Transverse colon (tissue), 4 donors: Measurements from ENCODE around the gene RAPH1. TPM values are rescaled to one million over a fixed set of nuclear protein-coding genes. Genes with fewer than 3 reads are reported as not detected.

Experiments
- DNase-seq: peaks from one replicate; pipeline ENCODE4 v3.0.0-alpha.2; 2019
- H3K27ac ChIP-seq, 4 donors: fragments of 200-600 bp; sonication (generic); 2 replicates each; pipeline ENCODE4 v1.5.1; 2016 to 2018; ENCODE audit warnings: inconsistent platforms in 4 of 4
- H3K27me3 ChIP-seq: fragments of 200-600 bp; sonication (generic); 2 replicates; pipeline ENCODE4 v1.5.1; 2017; ENCODE audit warnings: inconsistent platforms
- H3K36me3 ChIP-seq, 4 donors: fragments of 200-600 bp; sonication (generic); 2 replicates each; pipeline ENCODE4 v1.5.1; 2017 to 2019; ENCODE audit warnings: inconsistent platforms in 4 of 4
- H3K4me1 ChIP-seq, 4 donors: fragments of 200-600 bp; sonication (generic); 2 replicates each; pipeline ENCODE4 v1.5.1; 2017 to 2020; ENCODE audit warnings: inconsistent platforms in 4 of 4
- H3K4me3 ChIP-seq, 4 donors: fragments of 200-600 bp; sonication (generic); 1 replicate in 1 of 4; 2 replicates in 3 of 4; pipeline versions ENCODE4 v1.5.1 to v1.6.1; 2017 to 2019; ENCODE audit warnings: inconsistent platforms in 4 of 4
- H3K9me3 ChIP-seq, 2 donors: fragments of 200-600 bp; sonication (generic); 2 replicates each; pipeline ENCODE4 v1.5.1; 2017 to 2019; ENCODE audit warnings: inconsistent platforms in 2 of 2
- EP300 ChIP-seq: sonication (generic); formaldehyde crosslinking; IDR thresholded peaks from one replicate; pipeline ENCODE4 v1.6.1; 2017; ENCODE audit warnings: antibody characterized with exemption, low read depth
- POLR2A ChIP-seq: fragments of 450-650 bp; IDR thresholded peaks from one replicate; pipeline ENCODE4 v1.6.1; 2016; ENCODE audit warnings: antibody characterized with exemption, mild to moderate bottlenecking, moderate library complexity
- POLR2AphosphoS5 ChIP-seq, 3 donors: sonication (generic); formaldehyde crosslinking; IDR thresholded peaks; one replicate each; pipeline ENCODE4 v1.6.1; 2016; ENCODE audit warnings: antibody characterized with exemption in 3 of 3
- WGBS, 2 donors: methylation state at CpG; one replicate each; pipeline ENCODE4 v1.1.5; 2018; ENCODE audit warnings: low coverage in 1 of 2; 5-methylcytosine and 5-hydroxymethylcytosine counted together
- in situ Hi-C, 4 donors: fragments of 200-750 bp; cut with MboI; loops; one replicate each; pipeline versions ENCODE4 v1.15.0 to v1.15.1; 2017; ENCODE audit warnings: low sequenced_read_pairs in 3 of 4, low pct_ligation_motif_present in 1 of 4, low pct_unique_long_range_greater_than_20kb in 1 of 4
- intact Hi-C: fragments of 100-400 bp; cut with DNase I; formaldehyde crosslinking; loops from one replicate; pipeline ENCODE4 v1.15.1; 2023; ENCODE audit warnings: low total_unique reads
- total RNA-seq, 4 donors: library from RNA; depleted of rRNA; stranded (reverse); fragments of >200 nt; gene quantifications; one replicate each; pipeline ENCODE4 v1.1.0, GENCODE V29; 2016
- TF ChIP-seq, protein P1 (sequence below), 5 experiments: fragments of 200-600 bp in 3 of 5; fragments of 450-650 bp in 2 of 5; sonication (generic) in 3 of 5; IDR thresholded peaks; 1 replicate in 2 of 5; 2 replicates in 3 of 5; pipeline ENCODE4 v1.5.1; 2016 to 2017; ENCODE audit warnings: antibody characterized with exemption in 5 of 5, inconsistent platforms in 3 of 5, mild to moderate bottlenecking in 2 of 5, moderate library complexity in 1 of 5

RAPH1 gene
- total RNA-seq, 4 donors from 2014 or later = 36.0 to 160 (median 41.8) TPM

- in situ Hi-C loops = no loop called here
Observed at GRCh38 chr2:203574824-203575223, 39.7 kb upstream of the RAPH1 start.

GRCh38 chr2:203572316-203572715 lies 37.2 kb upstream of the RAPH1 start:
- Histone ChIP-seq H3K36me3 (no peaks in the 10 kb centered on the region), H3K9me3 (no peaks in the 10 kb centered on the region), H3K27ac (no peak overlapping the region), H3K4me3 (no peak overlapping the region), H3K4me1 (no peaks in the 10 kb centered on the region), H3K27me3 (no peaks in the 10 kb centered on the region)
- WGBS, 2 donors = 64 to 80% methylated on average over 6 to 7 of the region's 7 CpGs
- TF ChIP-seq POLR2A (no peak), EP300 (no peak)
- TF ChIP-seq, protein P1, sequence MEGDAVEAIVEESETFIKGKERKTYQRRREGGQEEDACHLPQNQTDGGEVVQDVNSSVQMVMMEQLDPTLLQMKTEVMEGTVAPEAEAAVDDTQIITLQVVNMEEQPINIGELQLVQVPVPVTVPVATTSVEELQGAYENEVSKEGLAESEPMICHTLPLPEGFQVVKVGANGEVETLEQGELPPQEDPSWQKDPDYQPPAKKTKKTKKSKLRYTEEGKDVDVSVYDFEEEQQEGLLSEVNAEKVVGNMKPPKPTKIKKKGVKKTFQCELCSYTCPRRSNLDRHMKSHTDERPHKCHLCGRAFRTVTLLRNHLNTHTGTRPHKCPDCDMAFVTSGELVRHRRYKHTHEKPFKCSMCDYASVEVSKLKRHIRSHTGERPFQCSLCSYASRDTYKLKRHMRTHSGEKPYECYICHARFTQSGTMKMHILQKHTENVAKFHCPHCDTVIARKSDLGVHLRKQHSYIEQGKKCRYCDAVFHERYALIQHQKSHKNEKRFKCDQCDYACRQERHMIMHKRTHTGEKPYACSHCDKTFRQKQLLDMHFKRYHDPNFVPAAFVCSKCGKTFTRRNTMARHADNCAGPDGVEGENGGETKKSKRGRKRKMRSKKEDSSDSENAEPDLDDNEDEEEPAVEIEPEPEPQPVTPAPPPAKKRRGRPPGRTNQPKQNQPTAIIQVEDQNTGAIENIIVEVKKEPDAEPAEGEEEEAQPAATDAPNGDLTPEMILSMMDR (IDR thresholded peaks at IDR 0.05) = no peak
- no peak for DNase-seq
- in situ Hi-C loops = no loop called here
- intact Hi-C loops = no loop called here

More at GRCh38 chr2:203574824-203575223, 39.7 kb upstream of the RAPH1 start:
- no peak for DNase-seq
- Histone ChIP-seq H3K27me3 (no peaks in the 10 kb centered on the region), H3K4me3 (no peak overlapping the region), H3K36me3 (no peaks in the 10 kb centered on the region), H3K4me1 (peaks cover under 1 to 15% (median 9%) of the 10 kb centered on the region in 4 donors), H3K27ac (no peak overlapping the region), H3K9me3 (no peaks in the 10 kb centered on the region)
- TF ChIP-seq, protein P1 (IDR thresholded peaks at IDR 0.05) = no peak
- TF ChIP-seq POLR2A (no peak), EP300 (no peak), POLR2AphosphoS5 (IDR thresholded peaks at IDR 0.05) (no peak)
- WGBS, 2 donors = 81 to 100% methylated on average over 4 to 6 of the region's 6 CpGs
- intact Hi-C loops = no loop called here

DNA sequence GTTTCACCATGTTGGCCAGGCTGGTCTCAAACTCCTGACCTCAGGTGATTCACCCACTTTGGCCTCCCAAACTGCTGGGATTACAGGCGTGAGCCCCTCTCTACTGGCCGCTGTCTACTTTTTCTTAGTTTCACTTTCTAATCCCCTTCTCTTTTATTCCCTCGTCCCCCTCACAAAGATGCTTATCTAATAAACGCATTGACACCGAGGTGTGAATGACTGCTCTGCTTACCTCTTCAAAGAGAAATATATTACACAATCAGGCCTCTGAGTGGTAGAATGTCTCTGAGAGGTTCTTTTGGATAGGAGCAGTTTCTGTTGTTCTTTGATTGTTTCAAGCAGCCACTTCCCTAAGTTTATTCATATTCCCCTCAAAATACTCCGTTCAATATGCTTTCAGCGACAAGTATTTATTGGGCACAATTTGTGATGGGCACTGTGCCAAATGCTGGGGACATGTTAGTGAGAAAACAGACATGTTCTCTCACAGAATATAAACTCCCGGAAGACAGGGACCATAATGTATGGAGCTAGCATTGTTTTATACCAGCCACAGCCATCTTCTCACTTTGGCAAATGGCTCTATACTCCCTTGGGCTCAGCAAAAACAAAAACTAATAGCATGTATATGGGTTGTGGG lies 34.7 kb upstream of the RAPH1 start:
- Histone ChIP-seq H3K36me3 (no peaks in the 10 kb centered on the region), H3K4me1 (no peaks in the 10 kb centered on the region), H3K27me3 (no peaks in the 10 kb centered on the region), H3K4me3 (no peak overlapping the region), H3K27ac (no peak overlapping the region), H3K9me3 (no peaks in the 10 kb centered on the region)
- intact Hi-C loops (no loop called here), in situ Hi-C loops (no loop called here)
- TF ChIP-seq EP300 = no peak
- TF ChIP-seq POLR2AphosphoS5 (IDR thresholded peaks at IDR 0.05) = no peak
- TF ChIP-seq, protein P1 (IDR thresholded peaks at IDR 0.05) = no peak
- no peak for TF ChIP-seq POLR2A
- 84 to 89% methylated on average over 6 to 8 of the region's 8 CpGs for WGBS, 2 donors
- no peak for DNase-seq

DNA sequence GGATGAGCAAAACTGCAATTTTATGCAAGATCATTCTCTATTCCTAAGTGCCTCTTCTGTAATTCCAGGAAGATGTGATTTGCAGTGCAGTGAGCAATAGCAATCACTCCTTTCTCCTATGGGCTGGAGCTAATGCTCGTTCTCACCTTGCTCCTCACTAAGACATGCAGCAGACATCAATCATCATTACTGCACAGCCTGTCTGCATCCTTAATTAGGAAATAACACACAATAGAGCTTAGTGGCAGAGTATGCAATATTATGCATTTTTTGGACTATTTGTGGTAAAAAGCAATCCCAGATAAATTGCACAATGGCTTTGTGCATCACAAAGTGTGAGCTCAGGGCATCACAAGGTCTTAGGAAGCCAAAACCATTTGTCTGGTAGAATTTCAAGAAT lies 32.6 kb upstream of the RAPH1 start:
- in situ Hi-C loops = no loop called here
- intact Hi-C loops = no loop called here

More for the DNA sequence above, 32.6 kb upstream of the RAPH1 start:
- WGBS, 2 donors = 100% methylated on average over 1 of the region's 1 CpG
- Histone ChIP-seq H3K27me3 (no peaks in the 10 kb centered on the region), H3K36me3 (no peaks in the 10 kb centered on the region), H3K4me1 (peaks cover 0 to under 1% (median 0%) of the 10 kb centered on the region in 4 donors), H3K4me3 (no peak overlapping the region), H3K27ac (no peak overlapping the region), H3K9me3 (no peaks in the 10 kb centered on the region)
- TF ChIP-seq, protein P1 (IDR thresholded peaks at IDR 0.05) = no peak
- TF ChIP-seq POLR2A (no peak), POLR2AphosphoS5 (IDR thresholded peaks at IDR 0.05) (no peak), EP300 (no peak)
- no peak for DNase-seq
